Fibroblast of lung (primary cell): ENCODE measurements around the gene GOLGA6L1.
"Not testable (repeated sequence)": the region's sequence is repeated elsewhere in the genome, so short reads cannot be mapped to it uniquely, and the experiment has no call there.

ENCODE experiments used
- EZH2 ChIP-seq: IDR thresholded peaks from 2 replicates; pipeline ENCODE4 v1.5.1; 2012; ENCODE audit warnings: low read length, control low read depth, mild to moderate bottlenecking; ENCODE audit errors: missing control alignments
- TF ChIP-seq, protein P1 (sequence below), 2 donors: IDR thresholded peaks in 1 of 2; conservative IDR thresholded peaks in 1 of 2; 1 replicate in 1 of 2; 2 replicates in 1 of 2; pipeline ENCODE4 v1.5.1; 2011 to 2012; ENCODE audit warnings: low read length in 2 of 2, control low read depth in 1 of 2, inconsistent platforms in 1 of 2, low read depth in 1 of 2, mild to moderate bottlenecking in 1 of 2

- TF ChIP-seq, protein P1, sequence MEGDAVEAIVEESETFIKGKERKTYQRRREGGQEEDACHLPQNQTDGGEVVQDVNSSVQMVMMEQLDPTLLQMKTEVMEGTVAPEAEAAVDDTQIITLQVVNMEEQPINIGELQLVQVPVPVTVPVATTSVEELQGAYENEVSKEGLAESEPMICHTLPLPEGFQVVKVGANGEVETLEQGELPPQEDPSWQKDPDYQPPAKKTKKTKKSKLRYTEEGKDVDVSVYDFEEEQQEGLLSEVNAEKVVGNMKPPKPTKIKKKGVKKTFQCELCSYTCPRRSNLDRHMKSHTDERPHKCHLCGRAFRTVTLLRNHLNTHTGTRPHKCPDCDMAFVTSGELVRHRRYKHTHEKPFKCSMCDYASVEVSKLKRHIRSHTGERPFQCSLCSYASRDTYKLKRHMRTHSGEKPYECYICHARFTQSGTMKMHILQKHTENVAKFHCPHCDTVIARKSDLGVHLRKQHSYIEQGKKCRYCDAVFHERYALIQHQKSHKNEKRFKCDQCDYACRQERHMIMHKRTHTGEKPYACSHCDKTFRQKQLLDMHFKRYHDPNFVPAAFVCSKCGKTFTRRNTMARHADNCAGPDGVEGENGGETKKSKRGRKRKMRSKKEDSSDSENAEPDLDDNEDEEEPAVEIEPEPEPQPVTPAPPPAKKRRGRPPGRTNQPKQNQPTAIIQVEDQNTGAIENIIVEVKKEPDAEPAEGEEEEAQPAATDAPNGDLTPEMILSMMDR (conservative IDR thresholded peaks at IDR 0.05 in 1 of 2, IDR thresholded peaks at IDR 0.05 in 1 of 2; ENCODE audit: low read depth in 1 of 2, low read length in 2 of 2): not testable (repeated sequence)
- TF ChIP-seq EZH2: not testable (repeated sequence)
Observed at GRCh38 chr15:23174609-23175140, 38.1 kb upstream of the GOLGA6L1 start.
